Adrenal gland (tissue), 12 donors: Measurements from ENCODE around the gene KCNH1. TPM values are rescaled to one million over a fixed set of nuclear protein-coding genes. Genes with fewer than 3 reads are reported as not detected.

Source experiments
- DNase-seq, 7 donors: peaks; one replicate each; pipeline ENCODE4 v3.0.0-alpha.2; 2019 to 2020
- H3K27ac ChIP-seq, 5 donors: fragments of 200-600 bp; sonication (generic) in 4 of 5; 1 replicate in 3 of 5; 2 replicates in 2 of 5; pipeline versions ENCODE4 v1.5.1 to v1.8.0; 2016 to 2020; ENCODE audit warnings: mild to moderate bottlenecking in 1 of 5
- H3K27me3 ChIP-seq: fragments of 200-600 bp; 2 replicates; pipeline ENCODE4 v1.8.0; 2021
- H3K36me3 ChIP-seq, 2 donors: fragments of 200-600 bp; replicated peaks in 1 of 2; 1 replicate in 1 of 2; 2 replicates in 1 of 2; pipeline versions ENCODE4 v1.5.1 to v1.8.0; 2018 to 2022
- H3K4me1 ChIP-seq, 2 donors: fragments of 200-600 bp; replicated peaks in 1 of 2; 1 replicate in 1 of 2; 2 replicates in 1 of 2; pipeline versions ENCODE4 v1.5.1 to v1.8.0; 2018 to 2021
- H3K4me3 ChIP-seq, 4 donors: fragments of 200-600 bp; sonication (generic) in 3 of 4; one replicate each; pipeline ENCODE4 v1.5.1; 2016 to 2018
- H3K9me3 ChIP-seq, 3 donors: fragments of 200-600 bp; sonication (generic) in 1 of 3; replicated peaks in 1 of 3; 1 replicate in 2 of 3; 2 replicates in 1 of 3; pipeline versions ENCODE4 v1.5.1 to v1.8.0; 2016 to 2021
- POLR2A ChIP-seq, 2 donors: fragments of 450-650 bp; IDR thresholded peaks; one replicate each; pipeline ENCODE4 v1.6.1; 2017; ENCODE audit warnings: antibody characterized with exemption in 2 of 2, mild to moderate bottlenecking in 2 of 2, moderate library complexity in 1 of 2
- WGBS, 4 donors: extraction: QIAGEN DNeasy Blood & Tissue Kit in 2 of 4; methylation state at CpG; one replicate each; pipeline versions ENCODE4 v1.1.5 to v1.1.7; 2013 to 2017; 5-methylcytosine and 5-hydroxymethylcytosine counted together
- intact Hi-C, 2 donors: fragments of 100-400 bp; cut with DNase I; formaldehyde crosslinking; loops; one replicate each; pipeline versions ENCODE4 v1.14.1 to v1.15.0; 2022 to 2023
- polyA plus RNA-seq, 3 donors: library from polyadenylated mRNA; stranded (reverse); fragments of 200-250 nt in 2 of 3; fragments of 350-450 nt in 1 of 3; fragmentation: Illumina TruSeq in 1 of 3; extraction: RNeasy Lipid Tissue Mini Kit (QIAGEN cat#74804) in 1 of 3; gene quantifications; one replicate each; pipeline ENCODE4 v1.2.3, GENCODE V29; 2013 to 2014
- total RNA-seq, 9 donors: library from RNA; depleted of rRNA in 4 of 9; stranded (reverse); fragments of >200 nt in 4 of 9; fragments of 120-200 nt in 1 of 9; fragmentation: NEBNext Ultra II Directional in 1 of 9; extraction: Animal tissue kit (Norgen Biotek cat#: 25700) in 1 of 9; gene quantifications; one replicate each; pipeline versions ENCODE4 v1.1.0 to v1.2.4, GENCODE V29; 2013 to 2023
- TF ChIP-seq, protein P1 (sequence below), 6 experiments: fragments of 450-650 bp in 4 of 6; fragments of 200-600 bp in 2 of 6; sonication (generic) in 1 of 6; IDR thresholded peaks; 1 replicate in 5 of 6; 2 replicates in 1 of 6; pipeline versions ENCODE4 v1.5.1 to v1.8.0; 2016 to 2021; ENCODE audit warnings: antibody characterized with exemption in 6 of 6, mild to moderate bottlenecking in 2 of 6, moderate library complexity in 1 of 6
- donor health status: healthy with polysubstance abuse.
- donor health status: Bipolar disorder and iron deficiency.
- donor health status: DM: yes; HTN: yes; CAD: no.
- donor health status: DM: no; HTN: no; CAD: no.
- donor health status: DM: no; HTN: no; CAD: no.
- donor health status: DM: yes; HTN: yes; CAD: no.

The KCNH1 gene
- total and polyA plus RNA-seq, 12 donors, result 0.15 to 2.2 (median 0.73) TPM; not detected in 4

DNA sequence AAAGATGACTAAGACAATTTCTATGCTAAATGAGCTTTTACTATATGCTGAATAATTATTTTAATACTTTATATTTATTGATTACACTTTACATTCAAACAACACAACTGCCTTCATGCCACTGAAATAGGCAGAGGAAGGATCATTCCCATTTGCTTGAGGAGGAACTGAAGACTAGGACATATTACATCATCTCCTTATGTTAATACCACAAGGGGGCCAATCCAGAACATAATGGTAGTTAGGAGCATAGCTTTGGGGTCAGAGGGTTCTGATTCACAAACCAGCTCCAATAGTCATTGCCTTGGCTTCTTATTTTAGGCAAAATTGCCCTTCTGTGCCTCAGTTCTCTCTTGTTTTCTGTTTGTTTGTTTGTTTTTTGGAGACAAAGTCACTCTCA, 306.5 kb downstream of the KCNH1 start:
- intact Hi-C loops, result no loop called here
- H3K9me3 ChIP-seq, result no peaks in the 10 kb centered on the region
- no peaks in the 10 kb centered on the region for H3K27me3 ChIP-seq
- no peaks in the 10 kb centered on the region for H3K36me3 ChIP-seq
- H3K4me1 ChIP-seq, result no peaks in the 10 kb centered on the region
- no peak overlapping the region for H3K27ac ChIP-seq
- no peak overlapping the region for H3K4me3 ChIP-seq
- no peak for DNase-seq
- TF ChIP-seq POLR2A (IDR thresholded peaks at IDR 0.05), result no peak
- TF ChIP-seq, protein P1, sequence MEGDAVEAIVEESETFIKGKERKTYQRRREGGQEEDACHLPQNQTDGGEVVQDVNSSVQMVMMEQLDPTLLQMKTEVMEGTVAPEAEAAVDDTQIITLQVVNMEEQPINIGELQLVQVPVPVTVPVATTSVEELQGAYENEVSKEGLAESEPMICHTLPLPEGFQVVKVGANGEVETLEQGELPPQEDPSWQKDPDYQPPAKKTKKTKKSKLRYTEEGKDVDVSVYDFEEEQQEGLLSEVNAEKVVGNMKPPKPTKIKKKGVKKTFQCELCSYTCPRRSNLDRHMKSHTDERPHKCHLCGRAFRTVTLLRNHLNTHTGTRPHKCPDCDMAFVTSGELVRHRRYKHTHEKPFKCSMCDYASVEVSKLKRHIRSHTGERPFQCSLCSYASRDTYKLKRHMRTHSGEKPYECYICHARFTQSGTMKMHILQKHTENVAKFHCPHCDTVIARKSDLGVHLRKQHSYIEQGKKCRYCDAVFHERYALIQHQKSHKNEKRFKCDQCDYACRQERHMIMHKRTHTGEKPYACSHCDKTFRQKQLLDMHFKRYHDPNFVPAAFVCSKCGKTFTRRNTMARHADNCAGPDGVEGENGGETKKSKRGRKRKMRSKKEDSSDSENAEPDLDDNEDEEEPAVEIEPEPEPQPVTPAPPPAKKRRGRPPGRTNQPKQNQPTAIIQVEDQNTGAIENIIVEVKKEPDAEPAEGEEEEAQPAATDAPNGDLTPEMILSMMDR (IDR thresholded peaks at IDR 0.05), result no peak

DNA sequence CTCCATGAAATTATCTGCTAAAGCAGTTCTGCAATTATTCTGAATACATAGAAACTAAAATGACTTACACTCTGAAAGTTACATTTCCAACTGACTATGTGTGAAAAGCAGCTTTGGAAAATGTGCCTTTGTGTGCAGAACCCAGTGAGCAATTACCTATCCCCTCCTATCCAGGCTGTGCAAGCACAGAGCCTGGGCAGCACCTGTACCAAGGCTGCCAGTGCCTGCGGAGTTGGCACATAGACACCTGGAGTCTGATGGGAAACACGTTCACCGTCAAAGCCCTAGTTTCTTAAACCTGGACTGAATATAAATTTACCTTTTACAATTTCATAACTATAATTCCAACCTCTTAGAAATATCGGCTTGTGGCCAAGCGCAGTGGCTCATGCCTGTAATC, 307.3 kb downstream of the KCNH1 start:
- H3K4me1 ChIP-seq, result no peaks in the 10 kb centered on the region
- no peak for TF ChIP-seq POLR2A (IDR thresholded peaks at IDR 0.05)
- TF ChIP-seq, protein P1 (IDR thresholded peaks at IDR 0.05), result no peak
- no peak overlapping the region for H3K4me3 ChIP-seq
- 83 to 94% (median 89%) methylated on average over 5 of the region's 5 CpGs for WGBS, 4 donors
- no peaks in the 10 kb centered on the region for H3K9me3 ChIP-seq
- DNase-seq, result no peak
- no peak overlapping the region for H3K27ac ChIP-seq
- H3K36me3 ChIP-seq, result no peaks in the 10 kb centered on the region
- intact Hi-C loops, result no loop called here
- no peaks in the 10 kb centered on the region for H3K27me3 ChIP-seq

DNA sequence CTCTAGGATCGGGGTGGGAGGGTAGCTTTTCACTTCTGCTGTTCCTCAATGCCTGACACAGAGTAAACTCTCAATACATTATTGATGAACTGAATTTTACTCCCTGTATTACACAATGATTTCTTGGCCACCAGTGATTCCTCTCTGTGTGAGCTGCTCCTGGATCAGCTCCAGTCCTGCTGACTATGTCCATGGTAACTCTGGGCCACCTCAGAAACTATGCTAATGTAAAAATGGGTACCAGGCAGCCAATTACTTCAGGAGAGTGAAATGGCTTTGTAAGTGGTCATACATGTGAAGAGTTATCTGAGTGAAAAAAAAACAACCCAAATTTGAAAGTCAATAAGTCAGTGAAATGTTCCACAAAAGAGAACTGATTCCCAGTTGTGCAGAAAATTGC, 311.0 kb downstream of the KCNH1 start:
- Histone ChIP-seq H3K9me3 (no peaks in the 10 kb centered on the region), H3K27me3 (no peaks in the 10 kb centered on the region), H3K4me3 (no peak overlapping the region), H3K27ac (no peak overlapping the region), H3K36me3 (no peaks in the 10 kb centered on the region), H3K4me1 (no peaks in the 10 kb centered on the region)
- intact Hi-C loops, result no loop called here
- DNase-seq, result no peak
- TF ChIP-seq POLR2A (IDR thresholded peaks at IDR 0.05), result no peak
- TF ChIP-seq, protein P1 (IDR thresholded peaks at IDR 0.05), result no peak
- 47 to 67% (median 56%) methylated on average over 1 of the region's 1 CpG for WGBS, 4 donors

DNA sequence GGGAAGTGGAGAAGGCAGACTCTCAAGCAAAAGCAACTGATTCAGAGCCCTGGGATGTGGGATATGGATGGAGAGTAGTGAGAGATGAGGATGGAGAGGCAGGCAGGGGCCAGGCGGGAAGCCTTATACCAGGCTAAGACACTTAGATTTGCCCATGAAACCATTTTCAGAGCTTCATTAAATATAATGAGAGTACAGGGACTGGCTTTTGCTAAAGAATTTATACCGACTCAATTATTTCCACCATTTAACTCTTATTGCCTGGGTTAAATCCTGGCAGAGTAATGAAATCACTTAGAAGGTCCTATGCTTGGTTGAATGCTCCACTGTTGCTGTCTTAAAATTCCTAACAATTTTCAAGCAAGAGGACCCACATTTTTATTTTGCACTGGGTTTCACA, 311.7 kb downstream of the KCNH1 start:
- H3K27ac ChIP-seq, result no peak overlapping the region
- intact Hi-C loops, result no loop called here
- no peaks in the 10 kb centered on the region for H3K9me3 ChIP-seq
- no peak for DNase-seq
- 44 to 93% (median 82%) methylated on average over 2 of the region's 2 CpGs for WGBS, 4 donors
- no peaks in the 10 kb centered on the region for H3K36me3 ChIP-seq
- H3K27me3 ChIP-seq, result no peaks in the 10 kb centered on the region
- H3K4me3 ChIP-seq, result no peak overlapping the region
- TF ChIP-seq, protein P1 (IDR thresholded peaks at IDR 0.05), result no peak
- TF ChIP-seq POLR2A (IDR thresholded peaks at IDR 0.05), result no peak
- no peaks in the 10 kb centered on the region for H3K4me1 ChIP-seq
